GM19238 (cell line): Measurements from ENCODE around the gene ZBTB40.

Experiments used
- DNase-seq: peaks from one replicate; pipeline ENCODE4 v3.0.0; 2011; ENCODE audit warnings: low spot score; ENCODE audit not compliant: insufficient read length

The ZBTB40 gene

DNA sequence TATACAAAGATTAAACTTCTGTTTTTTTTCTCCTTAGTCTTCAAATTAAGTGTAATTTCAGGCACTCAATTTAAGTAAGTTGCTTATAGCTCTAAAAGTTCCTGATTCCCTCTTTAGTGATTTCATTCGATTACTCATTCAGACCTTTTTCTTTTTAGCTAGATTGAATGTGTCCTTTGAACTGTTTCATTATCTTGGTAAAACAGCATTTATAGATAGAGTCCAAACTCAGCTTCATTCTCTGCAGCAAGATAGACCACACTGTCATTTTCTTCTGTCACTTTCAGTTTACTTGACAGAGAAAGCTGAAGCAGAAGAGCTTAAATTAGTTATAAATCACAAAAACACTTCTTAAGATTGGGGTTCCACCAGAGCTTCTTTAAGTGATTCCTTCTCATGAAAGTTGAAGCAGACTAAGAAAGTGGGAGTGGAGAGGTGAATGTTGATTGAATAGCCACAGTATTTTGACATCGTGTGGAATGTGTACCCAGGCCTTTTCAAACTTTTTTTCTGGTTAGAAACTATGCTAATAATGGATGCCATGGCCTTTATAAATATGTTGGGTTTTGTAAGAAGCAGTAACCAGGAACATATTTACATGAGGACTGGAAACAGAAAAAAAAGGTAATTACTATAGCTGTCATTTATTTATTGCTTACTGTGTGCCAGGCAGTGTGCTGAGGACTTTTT lies 52.2 kb downstream of the ZBTB40 start:
- no peak for DNase-seq

DNA sequence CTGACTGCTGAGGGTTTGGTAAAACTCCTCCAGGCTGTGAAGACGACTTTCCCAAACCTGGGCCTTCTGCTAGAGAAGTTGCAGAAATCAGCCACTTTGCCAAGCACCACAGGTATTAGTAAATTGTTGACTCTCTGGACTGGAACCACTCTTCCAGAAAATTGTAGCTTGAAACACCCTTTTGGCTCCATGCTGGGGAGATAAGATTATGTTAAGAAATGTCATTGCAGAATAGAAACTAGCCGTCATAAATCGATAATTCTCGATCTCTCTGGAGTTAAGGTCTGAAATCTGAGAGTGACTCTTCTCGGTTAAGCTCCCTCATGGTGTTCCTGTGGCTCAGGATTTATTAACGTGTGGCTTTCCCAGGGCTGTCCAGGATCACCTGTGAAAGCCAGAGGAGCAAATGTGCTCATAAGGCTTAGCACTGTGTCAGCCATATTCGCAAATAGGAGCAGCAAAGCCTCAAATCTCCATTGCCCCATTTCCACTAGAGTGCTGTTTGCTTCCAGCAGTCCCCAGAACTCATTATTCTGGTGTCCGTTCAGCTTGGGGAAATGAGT lies 54.6 kb downstream of the ZBTB40 start:
- no peak for DNase-seq

DNA sequence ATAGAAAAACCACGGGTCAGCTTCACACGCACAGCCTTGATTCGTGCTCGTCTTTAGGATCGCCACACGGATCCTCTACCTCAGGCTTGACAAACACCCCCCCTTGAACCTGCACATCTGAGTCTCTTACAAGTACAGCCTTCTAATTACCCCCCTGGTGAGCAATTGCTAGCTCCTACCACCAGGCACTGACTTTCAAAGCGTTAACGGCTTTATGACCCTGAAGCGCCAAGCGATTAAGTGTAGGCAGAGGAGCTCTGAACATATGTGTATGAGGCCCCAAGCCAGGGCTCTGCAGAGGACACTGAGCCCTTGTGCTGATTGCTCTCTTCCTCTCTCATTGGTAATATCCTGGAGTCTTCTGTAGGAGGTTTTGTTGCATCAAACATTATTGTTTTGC lies 55.9 kb downstream of the ZBTB40 start:
- DNase-seq = no peak

DNA sequence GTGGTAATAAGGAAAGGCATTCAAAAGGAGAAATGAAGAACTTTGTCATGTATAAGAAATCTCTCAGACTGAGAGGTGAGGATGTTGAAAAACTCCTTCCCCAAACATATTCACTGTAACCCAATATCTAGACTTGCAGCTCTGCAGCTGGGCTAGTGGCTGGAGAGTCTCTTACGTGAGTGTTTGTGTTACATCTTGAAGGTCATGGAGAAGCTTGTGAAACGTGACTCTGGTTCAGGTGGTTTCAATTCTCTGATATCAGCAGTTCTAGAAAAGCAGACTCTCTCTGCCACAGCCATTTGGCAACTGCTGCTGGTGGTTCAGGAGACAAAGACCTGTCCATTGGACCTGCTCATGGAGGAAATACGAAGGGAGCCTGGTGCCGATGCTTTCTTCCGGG lies 56.7 kb downstream of the ZBTB40 start:
- DNase-seq = no peak

DNA sequence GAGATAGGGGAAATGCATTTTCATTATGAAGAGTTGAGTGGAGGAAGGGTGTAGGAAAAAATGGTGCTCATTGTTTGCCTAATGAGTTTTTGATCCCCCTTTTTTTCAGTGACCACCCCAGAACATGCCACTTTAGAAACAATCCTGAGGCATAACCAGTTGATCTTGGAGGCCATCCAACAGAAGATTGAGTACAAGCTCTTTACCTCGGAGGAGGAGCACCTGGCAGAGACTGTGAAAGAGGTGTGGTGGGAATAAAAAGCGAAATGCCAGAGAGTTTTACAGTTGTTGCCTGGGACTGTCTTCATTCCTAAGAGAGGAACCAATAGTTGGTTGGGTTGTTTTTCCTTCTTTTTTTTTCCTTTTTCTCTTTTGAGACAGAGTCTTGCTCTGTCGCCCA lies 57.3 kb downstream of the ZBTB40 start:
- no peak for DNase-seq

DNA sequence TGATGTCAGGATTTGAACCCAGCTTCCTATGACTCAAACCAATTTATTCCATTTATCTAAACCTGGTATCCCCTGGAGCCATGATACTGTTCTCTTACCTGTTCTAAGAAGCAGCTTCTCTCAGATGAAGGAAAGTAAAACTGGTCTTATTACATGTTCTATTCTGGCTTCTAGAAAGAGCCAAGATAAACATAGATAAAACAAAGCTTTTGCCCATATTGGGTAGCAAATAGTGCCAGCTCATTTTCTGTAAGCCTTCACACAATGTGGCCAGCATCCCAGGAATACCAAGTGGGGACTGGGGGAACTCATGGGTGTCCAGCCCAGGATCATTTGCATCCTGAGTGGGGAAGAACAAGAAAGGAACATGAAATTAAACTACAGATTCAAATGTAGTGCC lies 58.2 kb downstream of the ZBTB40 start:
- no peak for DNase-seq

DNA sequence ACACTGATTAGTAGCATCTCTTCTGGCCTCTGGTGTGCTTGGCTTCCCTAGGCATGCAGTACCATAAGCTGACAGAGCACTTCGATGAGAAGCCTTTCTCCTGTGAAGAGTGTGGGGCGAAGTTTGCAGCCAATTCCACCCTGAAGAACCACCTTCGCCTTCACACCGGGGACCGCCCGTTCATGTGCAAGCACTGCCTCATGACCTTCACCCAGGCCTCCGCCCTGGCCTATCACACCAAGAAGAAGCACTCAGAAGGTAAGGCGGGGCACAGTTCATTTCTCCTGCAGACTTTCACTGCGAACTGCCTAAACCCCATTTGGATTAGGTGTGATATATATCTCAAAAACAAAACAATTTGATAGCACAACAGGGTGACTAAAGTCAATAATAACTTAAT lies 61.2 kb downstream of the ZBTB40 start:
- DNase-seq = no peak

DNA sequence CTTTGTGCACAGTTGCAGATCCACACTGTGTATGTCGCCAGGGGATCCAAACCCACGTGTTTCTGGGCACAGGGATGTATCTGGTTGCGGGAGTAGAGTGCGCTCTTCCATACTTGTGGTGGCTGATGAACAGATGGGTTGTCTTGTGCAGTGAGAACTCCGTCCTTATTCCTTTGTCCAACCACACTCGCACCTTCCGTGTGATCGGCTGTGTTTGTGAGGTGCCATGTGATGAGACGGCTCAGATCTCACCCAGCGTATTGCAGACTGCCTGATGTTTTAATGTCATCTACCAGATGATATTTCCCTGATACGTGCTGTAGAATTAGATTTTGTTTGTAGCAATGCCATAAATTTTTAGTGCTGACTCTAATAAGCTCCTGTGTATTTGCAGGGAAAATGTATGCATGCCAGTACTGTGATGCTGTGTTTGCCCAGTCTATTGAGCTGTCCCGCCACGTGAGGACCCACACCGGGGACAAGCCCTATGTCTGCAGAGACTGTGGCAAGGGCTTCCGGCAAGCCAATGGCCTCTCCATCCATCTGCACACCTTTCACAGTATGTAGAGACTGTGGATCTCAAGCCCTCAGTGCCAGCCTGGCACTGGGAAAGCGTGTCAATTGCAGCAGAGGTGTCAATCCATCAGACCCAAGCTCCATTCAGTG lies 65.4 kb downstream of the ZBTB40 start:
- no peak for DNase-seq

DNA sequence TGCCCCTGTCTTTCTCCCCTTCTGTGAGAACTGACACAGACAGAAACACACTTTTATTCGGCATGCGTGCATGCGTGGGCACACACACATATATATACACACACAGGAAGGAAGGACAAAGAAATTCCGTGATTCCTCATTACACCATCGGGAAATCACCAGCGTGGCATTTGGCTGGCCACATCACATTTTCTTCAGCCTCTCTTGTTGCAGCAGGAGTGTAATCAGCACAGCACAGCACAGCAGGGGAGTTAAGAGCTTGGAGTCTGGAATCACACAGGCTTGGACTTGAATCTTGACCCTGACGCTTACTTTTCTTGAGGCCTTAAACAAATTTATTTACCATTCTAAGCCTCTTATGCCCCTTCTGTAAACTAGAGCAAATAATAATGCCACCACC lies 66.3 kb downstream of the ZBTB40 start:
- DNase-seq = no peak

DNA sequence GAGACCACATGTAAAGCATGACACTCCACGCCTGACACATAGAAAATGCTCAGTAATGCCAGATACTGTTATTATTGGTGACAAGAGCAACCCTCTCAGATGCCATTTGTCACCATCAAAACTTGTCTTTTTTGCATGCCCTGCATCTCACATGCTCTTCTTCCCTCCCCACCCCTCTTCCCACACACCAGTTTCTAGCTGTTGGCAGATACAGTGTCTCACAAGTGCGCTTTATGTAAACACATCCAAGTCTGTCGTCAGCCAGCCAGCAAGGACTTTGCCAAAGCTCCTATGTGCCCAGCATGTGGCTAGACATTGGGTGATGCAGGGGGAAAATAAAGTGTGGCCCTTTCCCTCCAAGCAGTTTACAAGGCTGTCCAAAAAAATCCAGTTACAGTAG lies 66.7 kb downstream of the ZBTB40 start:
- no peak for DNase-seq

DNA sequence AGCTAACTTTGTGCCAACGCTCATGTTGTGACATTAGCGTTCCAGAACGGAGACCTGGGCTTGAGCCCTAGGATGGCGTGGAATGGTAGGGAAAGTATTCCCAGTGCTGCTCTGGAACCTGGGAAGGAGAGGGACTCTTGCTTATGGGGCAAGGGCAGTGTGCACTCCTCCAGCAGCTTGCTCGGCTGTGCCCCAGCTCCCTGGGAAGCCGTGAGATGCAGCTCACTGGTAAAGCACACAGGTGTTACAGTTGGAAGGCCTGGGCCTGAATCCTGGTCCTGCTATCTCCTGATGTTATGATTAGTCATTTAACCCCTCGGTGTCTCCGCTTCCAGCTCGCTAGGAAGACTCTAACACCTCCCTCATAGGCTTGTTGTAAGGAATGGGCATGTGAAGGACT lies 69.2 kb downstream of the ZBTB40 start:
- no peak for DNase-seq

DNA sequence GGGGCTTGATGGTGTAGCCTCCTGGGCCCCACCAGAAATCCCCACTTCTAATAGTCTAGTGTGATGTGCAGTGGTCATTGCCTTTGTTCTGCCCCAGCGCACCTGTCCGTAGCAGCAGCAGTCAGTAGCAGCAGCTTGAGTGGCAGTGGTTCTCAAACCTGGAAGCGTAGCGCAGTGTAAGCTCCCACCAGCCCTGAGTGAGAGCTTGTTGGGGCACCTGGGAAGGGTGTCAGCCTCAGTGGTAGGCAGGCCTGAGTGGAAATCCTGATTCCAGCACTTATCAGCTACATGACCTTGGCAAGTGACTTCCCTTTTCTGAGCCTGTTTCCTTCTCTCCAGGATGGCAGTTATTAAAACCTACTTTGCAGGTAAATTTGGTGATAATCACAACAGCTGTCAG lies 70.0 kb downstream of the ZBTB40 start:
- DNase-seq = no peak

DNA sequence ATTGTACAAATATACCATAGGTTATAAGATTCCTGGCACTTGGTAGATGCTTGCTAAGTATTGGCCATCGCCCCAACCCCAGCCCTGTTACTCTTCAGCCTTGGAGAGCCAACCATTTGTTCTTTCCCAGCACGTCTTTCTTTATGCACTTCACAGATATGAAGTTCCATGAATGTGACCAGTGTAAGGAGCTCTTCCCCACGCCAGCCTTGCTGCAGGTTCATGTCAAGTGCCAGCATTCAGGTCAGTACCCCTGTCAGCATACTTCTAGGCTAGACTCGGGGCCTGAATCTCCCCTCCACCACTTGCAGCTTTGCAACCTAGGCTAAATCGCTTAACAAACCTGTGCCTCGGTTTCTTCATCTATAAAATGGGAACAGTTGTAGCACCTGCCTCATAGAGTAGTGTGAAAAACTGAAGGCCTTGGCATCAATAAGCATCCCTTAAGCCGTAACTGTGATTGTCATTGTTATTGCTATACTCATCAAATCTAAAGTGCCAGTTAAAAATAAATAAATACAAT lies 70.6 kb downstream of the ZBTB40 start:
- no peak for DNase-seq

DNA sequence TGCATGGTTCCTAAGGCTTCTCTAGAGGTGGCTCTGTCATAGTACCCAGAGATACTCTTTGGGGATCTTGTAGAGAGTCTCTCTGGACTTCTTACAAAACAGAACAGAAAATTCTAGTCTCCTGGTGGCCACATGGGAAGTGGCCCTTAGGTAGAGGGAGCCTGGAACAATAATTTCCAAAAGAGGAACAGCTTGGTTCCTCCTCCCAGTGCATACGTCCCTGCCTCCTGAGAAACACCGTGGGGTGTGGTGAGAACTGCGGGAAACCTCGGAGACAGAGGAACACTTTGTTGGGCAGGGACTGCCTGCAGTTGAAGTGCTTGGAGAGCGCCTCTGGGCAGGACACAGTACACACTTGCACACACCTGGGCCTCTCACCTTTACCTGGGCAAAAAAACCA lies 72.8 kb downstream of the ZBTB40 start:
- DNase-seq = no peak

DNA sequence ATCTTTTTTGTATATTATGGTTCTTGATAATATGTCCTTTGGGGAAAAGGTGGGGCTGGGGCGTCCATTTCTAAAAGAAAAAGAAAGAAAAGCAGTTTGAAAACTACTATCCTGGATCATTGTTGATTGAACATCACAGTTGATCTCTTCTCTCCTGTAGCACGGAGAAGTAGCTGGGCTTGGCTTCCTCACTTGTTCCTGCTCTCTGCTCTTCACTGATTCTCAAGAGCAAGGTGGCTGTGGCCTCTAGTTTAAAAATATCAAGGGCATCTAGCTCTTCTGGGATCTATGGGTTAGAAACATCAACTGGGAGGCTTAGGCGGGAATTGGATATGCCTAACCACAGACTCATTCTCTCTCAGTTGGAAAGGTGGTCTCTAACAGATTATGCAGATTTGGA lies 73.6 kb downstream of the ZBTB40 start:
- DNase-seq = no peak

DNA sequence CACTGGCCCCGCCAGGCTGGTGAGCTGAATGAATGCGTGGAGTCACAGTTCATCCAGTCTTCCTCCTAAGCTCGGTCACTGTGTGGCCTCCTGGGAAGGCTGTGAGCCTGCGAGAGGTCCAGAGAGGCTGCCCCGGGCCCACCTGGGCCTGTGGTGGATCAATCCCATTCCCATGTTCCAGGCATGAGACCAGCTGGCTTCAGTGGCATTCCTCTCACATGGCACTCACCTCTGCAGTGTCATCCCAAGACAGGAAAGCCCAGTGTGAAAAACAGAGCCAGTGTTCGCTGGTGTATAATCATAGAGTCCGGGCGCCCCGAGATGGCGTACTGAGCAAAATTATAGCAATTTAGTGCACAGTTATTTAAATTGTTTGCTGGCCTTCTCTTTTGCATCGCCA lies 74.0 kb downstream of the ZBTB40 start:
- DNase-seq = no peak

DNA sequence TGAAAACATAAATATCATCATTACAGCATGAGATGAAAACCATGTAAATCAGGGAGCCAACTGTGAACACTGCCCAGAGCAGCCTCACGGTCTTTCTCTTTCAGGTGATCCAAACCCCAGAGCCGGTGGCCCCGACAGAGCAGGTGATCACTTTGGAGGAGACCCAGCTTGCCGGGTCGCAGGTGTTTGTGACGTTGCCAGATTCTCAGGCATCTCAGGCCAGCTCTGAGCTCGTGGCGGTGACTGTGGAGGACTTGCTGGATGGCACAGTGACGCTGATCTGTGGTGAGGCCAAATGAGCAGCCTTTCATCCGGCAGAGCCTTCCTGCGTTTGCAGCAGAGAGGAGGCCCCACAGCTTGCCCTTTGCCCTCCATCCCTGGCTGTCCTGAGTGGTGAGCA lies 74.4 kb downstream of the ZBTB40 start:
- DNase-seq = no peak

DNA sequence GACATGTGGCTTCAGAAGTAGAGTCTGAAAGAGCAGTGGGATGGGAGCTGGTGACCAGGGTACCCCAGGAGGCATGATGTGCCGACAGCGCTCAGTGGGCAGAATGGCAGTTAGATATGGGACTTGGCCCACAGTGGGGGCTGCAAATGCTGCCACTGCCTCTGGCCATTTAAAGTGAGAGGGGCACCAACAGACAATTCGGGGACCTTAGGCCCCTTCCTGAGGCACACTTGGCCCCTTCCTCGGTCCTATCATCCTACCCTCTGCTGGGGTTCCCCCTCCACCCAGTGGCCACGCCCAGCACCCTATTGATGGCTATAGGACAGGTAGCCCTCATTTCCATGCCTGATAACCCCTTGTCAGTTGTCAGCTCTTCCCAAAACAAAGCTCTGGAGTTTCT lies 75.0 kb downstream of the ZBTB40 start:
- no peak for DNase-seq

DNA sequence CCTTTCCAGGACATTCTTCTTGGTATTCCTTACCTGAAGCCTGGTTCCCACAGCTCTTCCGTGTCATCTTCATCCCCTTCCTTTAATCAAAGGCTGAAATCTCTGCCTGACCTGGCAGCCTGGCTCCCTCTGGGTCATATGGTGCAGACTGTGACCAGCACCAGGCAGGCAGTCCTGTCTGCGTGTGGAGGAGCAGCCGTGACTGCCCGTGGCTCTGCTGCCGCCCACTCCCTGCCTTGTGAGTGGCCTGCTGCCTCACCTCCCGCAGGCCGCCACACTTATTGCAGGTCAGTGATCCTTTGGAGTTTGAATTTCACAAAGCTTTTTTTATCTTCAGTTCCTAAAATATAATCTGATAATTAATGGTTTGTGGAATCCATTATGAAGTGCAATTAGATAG lies 75.5 kb downstream of the ZBTB40 start:
- no peak for DNase-seq

DNA sequence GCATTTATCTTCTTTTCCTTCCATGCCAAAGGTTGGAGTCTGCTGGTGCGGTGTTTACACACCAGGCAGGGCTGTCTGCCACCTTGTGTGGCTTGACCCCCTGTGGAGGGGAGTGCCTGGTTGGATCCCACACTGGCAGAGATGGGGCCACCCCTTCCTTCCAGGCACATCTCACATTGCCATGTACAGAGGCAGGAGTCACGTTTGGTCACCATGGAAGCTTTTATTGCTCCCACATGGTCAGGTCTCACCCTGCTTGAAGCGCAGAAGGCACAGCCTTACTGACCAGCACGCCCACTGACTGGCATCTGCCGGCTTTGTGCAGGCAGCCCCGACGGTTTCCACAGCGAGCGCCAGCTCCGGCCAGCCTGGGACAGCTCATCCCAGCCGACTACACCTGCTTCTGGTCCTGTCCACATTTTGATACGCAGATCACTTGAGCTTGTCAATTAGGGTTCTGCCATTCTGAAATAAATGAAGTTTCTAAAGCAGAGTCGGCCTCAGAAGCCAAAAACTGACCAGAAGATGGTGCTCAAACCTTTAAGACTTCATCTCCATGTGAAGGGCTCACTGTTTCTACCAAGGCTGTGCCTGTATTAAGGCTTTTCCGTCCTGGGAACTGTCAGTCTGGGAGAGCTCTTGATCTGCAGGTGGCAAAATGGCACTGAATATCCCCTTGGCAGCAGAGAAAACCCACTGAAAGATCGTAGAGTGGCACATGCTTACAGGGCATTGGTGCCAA lies 76.1 kb downstream of the ZBTB40 start:
- DNase-seq = no peak

DNA sequence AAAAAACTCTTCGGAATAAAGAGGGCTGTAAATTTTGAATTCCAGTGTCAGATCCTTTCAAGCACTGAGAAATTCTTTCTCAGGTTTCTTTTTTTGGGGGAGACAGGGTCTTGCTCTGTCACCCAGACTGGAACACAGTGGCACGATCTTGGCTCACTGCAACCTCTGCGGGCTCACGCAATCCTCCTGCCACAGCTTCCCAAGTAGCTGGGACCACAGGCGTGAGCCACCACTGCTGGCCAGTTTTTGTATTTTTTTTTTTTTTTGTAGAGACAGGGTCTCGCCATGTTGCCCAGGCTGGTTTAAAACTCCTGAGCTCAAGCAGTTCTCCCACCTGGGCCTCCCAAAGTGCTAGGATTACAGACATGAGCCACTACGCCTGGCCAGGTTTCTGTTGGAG lies 76.8 kb downstream of the ZBTB40 start:
- no peak for DNase-seq

DNA sequence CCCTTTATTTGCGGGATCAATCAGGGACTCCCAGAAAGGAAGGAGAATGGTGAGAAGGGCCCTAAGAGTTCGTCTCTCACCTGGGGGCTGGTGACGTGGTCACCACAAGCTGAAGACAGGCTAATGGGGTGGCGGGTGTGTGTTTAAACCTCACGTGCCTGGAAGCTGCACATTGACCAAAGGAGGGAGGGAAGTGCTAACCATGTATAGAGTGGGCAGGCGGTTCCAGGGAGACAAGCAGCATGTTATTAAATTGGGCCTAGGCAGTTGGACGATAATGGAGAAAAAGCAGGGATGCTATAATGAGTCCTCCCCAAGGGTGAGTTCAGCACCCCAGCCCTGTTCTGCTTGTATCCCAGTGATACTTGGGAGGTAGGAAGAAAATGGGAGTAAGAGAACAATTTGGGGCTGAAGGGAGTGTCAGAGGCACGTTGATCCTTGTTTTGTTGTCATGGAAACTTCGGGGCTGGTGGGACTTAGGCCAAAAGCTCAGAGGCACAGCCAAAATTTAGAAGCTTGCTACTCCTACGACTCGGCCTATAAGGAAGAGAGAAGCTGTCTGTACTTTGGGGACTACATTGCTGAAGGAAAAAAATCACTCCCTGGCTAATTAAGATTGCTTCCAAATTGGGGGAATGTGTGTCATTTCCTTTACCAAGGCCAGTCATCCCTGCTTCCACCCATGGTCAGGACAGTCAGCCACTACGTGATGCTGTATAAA lies 78.4 kb downstream of the ZBTB40 start:
- DNase-seq = no peak
